Breast epithelium (tissue), 4 donors: ENCODE measurements around the gene TRIM9. TPM values are rescaled to one million over a fixed set of nuclear protein-coding genes. Genes with fewer than 3 reads are reported as not detected.
"Not testable (repeated sequence)": the region's sequence is repeated elsewhere in the genome, so short reads cannot be mapped to it uniquely, and the experiment has no call there.

ENCODE experiments used
- DNase-seq, 2 donors: peaks; one replicate each; pipeline ENCODE4 v3.0.0-alpha.2; 2019; ENCODE audit warnings: low spot score in 2 of 2
- H3K27ac ChIP-seq, 2 donors: fragments of 200-600 bp; sonication (generic) in 1 of 2; one replicate each; pipeline ENCODE4 v1.5.1; 2016 to 2019; ENCODE audit warnings: mild to moderate bottlenecking in 1 of 2
- H3K27me3 ChIP-seq, 2 donors: fragments of 200-600 bp; sonication (generic) in 1 of 2; one replicate each; pipeline versions ENCODE4 v1.5.1 to v1.6.0; 2017 to 2019; ENCODE audit warnings: control low read depth in 1 of 2, mild to moderate bottlenecking in 1 of 2
- H3K36me3 ChIP-seq: fragments of 200-600 bp; one replicate; pipeline ENCODE4 v1.5.1; 2019
- H3K4me1 ChIP-seq, 2 donors: fragments of 200-600 bp; sonication (generic); one replicate each; pipeline ENCODE4 v1.5.1; 2016 to 2019; ENCODE audit warnings: control low read depth in 1 of 2
- H3K4me3 ChIP-seq, 3 donors: fragments of 200-600 bp; sonication (generic); 1 replicate in 2 of 3; 2 replicates in 1 of 3; pipeline ENCODE4 v1.5.1; 2016 to 2019; ENCODE audit warnings: mild to moderate bottlenecking in 3 of 3, moderate library complexity in 2 of 3
- H3K9me3 ChIP-seq, 2 donors: fragments of 200-600 bp; sonication (generic) in 1 of 2; one replicate each; pipeline ENCODE4 v1.5.1; 2016 to 2019; ENCODE audit warnings: control low read depth in 1 of 2
- CTCF ChIP-seq, 3 donors: fragments of 450-650 bp; IDR thresholded peaks; one replicate each; pipeline ENCODE4 v1.5.1; 2016 to 2017; ENCODE audit warnings: antibody characterized with exemption in 3 of 3, mild to moderate bottlenecking in 3 of 3, moderate library complexity in 3 of 3
- POLR2A ChIP-seq: fragments of 450-650 bp; IDR thresholded peaks from one replicate; pipeline ENCODE4 v1.6.1; 2016; ENCODE audit warnings: antibody characterized with exemption, mild to moderate bottlenecking, moderate library complexity
- POLR2AphosphoS5 ChIP-seq, 3 donors: sonication (generic); formaldehyde crosslinking; IDR thresholded peaks; one replicate each; pipeline ENCODE4 v1.6.1; 2017; ENCODE audit warnings: antibody characterized with exemption in 3 of 3
- intact Hi-C: fragments of 100-400 bp; cut with DNase I; formaldehyde crosslinking; loops from one replicate; pipeline ENCODE4 v1.15.1; 2023; ENCODE audit warnings: low total_unique reads
- total RNA-seq, 3 donors: library from RNA; depleted of rRNA; stranded (reverse); fragments of >200 nt; gene quantifications; one replicate each; pipeline ENCODE4 v1.1.0, GENCODE V29; 2016

TRIM9 gene
- total RNA-seq, 3 donors from 2014 or later: 2.9 to 5.2 (median 4.6) TPM

DNA sequence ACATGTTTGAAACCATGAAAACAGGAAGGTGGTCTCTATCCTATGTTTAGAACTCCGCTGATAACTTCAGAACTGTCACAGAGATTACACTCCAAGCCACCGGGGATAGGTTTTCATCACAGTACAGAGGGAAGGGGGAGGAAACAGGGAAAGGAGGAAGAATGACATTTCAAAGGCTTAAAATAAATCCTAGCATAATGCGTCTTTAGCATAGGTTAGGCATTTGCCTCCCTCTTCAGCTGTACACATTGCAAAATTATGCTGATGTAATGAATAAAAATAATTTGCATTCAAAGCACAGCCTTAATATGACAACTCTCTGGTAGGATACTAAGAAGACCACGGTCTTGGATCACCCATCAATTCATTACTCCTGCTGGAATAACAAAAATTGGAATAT, 96.3 kb downstream of the TRIM9 start:
- intact Hi-C loops: no loop called here
- Histone ChIP-seq H3K9me3 (no peaks in the 10 kb centered on the region), H3K4me3 (no peak overlapping the region), H3K27me3 (no peaks in the 10 kb centered on the region), H3K27ac (no peak overlapping the region), H3K36me3 (no peaks in the 10 kb centered on the region), H3K4me1 (no peaks in the 10 kb centered on the region)
- TF ChIP-seq POLR2A (no peak), CTCF (IDR thresholded peaks at IDR 0.05) (no peak)
- DNase-seq: no peak

- Histone ChIP-seq H3K27ac (no peak overlapping the region), H3K4me3 (no peak overlapping the region), H3K36me3 (no peaks in the 10 kb centered on the region), H3K4me1 (no peaks in the 10 kb centered on the region), H3K27me3 (no peaks in the 10 kb centered on the region), H3K9me3 (no peaks in the 10 kb centered on the region)
- TF ChIP-seq POLR2A (no peak), CTCF (IDR thresholded peaks at IDR 0.05) (no peak), POLR2AphosphoS5 (IDR thresholded peaks at IDR 0.05) (no peak)
- DNase-seq: no peak
- intact Hi-C loops: no loop called here
These were observed 97.2 kb downstream of the TRIM9 start for GRCh38 chr14:50997712-50998111.

DNA sequence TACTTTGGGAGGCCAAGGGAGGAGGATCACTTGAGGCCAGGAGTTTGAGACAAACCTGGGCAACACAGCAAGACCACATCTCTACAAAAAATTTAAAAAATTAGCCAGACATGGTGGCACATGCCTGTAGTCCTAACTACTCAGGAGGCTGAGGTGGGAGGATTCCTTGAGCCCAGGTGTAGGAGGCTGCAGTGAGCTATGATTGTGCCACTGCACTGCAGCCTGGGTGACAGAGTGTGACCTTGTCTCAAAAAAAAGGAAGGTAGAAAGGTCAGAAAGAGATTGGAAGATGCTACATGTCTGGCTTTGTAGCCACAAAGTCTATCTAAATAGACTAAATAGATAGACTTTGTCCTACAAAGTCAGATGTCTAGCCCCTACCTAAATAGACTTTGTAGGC, 100.7 kb downstream of the TRIM9 start:
- H3K4me1 ChIP-seq, intact Hi-C loops, DNase-seq, H3K27ac ChIP-seq, H3K27me3 ChIP-seq, H3K36me3 ChIP-seq, H3K4me3 ChIP-seq, H3K9me3 ChIP-seq: not testable (repeated sequence)

GRCh38 chr14:50985859-50986331, 109.0 kb downstream of the TRIM9 start:
- Histone ChIP-seq H3K9me3 (no peaks in the 10 kb centered on the region), H3K27me3 (no peaks in the 10 kb centered on the region), H3K4me3 (no peak overlapping the region), H3K27ac (no peak overlapping the region), H3K36me3 (no peaks in the 10 kb centered on the region), H3K4me1 (no peaks in the 10 kb centered on the region)
- DNase-seq: no peak
- TF ChIP-seq CTCF (IDR thresholded peaks at IDR 0.05) (no peak), POLR2A (no peak), POLR2AphosphoS5 (IDR thresholded peaks at IDR 0.05) (no peak)
- intact Hi-C loops: no loop called here

DNA sequence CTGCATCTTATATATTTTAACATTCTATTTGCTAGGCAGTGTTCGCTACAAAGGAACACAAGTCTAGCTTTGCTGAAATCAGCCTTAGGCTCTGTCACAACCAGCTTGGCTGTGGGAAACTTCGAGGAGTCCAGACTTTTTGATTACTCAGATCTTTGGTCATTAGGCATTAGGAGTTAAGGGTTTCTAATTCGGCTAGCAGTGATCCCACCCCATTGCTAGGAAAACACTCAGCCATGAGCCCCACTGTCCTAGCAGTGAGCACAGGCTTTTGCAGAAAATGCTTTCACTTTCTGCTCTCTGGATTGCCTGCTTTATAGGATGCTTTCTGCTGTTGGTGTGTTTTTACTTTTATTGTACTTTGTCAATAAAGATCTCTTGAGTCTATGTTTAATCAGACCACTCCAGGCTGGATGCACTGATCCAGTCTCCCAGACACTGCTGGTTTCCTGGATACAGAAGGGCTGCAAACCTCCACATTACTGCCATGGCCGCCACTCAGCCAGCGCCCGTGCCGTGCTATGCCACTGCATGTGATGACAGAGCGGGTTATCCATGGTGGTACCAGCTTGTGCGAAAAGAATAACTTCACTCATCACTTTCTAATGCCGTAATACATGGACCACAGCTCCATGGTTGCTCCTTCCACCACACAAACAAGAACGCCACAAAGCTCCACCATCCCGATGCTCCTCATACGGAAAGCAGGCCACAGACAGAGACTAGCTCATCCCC, 109.6 kb downstream of the TRIM9 start:
- Histone ChIP-seq H3K27me3 (no peaks in the 10 kb centered on the region), H3K9me3 (no peaks in the 10 kb centered on the region), H3K27ac (no peak overlapping the region), H3K36me3 (no peaks in the 10 kb centered on the region), H3K4me3 (no peak overlapping the region), H3K4me1 (no peaks in the 10 kb centered on the region)
- no peak for DNase-seq
- TF ChIP-seq POLR2AphosphoS5 (IDR thresholded peaks at IDR 0.05) (no peak), CTCF (IDR thresholded peaks at IDR 0.05) (no peak), POLR2A (no peak)
- intact Hi-C loops: no loop called here
